Stimulated activated CD8-positive, alpha-beta memory T cell treated with anti-CD3 and anti-CD28 coated beads, Interleukin-2, amount 100 ng/mL, for 48 hours (primary cell): ENCODE measurements around the gene RPL22.
"Not testable (repeated sequence)": the region's sequence is repeated elsewhere in the genome, so short reads cannot be mapped to it uniquely, and the experiment has no call there.

Source experiments
- DNase-seq, 2 donors: peaks; one replicate each; pipeline ENCODE4 v3.0.0-alpha.2; 2020; ENCODE audit warnings: low read depth in 2 of 2

The RPL22 gene

GRCh38 chr1:6234502-6235295, 35.3 kb upstream of the RPL22 start:
- no peak for DNase-seq

DNA sequence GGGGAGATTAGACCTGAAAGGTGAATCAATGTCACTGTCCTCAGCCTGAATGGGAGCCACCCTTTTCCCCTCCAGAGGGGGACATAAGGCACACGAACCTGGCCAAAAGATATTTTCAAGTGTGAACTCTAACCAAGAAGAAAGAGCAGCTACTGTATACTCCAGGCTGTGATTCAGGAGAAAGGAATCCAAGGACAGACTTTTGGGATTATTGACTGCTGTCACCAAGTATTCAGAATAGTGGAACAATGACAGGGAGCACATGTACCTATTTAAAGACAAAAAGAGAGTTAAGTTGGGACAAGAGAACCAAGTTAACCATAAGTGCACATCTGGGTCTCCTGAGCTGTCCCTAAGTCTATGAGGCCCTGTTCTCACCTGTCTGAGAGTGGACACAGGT, 34.0 kb upstream of the RPL22 start:
- DNase-seq: no peak

- no peak for DNase-seq
Measured at GRCh38 chr1:6225651-6226050, 26.3 kb upstream of the RPL22 start.

DNA sequence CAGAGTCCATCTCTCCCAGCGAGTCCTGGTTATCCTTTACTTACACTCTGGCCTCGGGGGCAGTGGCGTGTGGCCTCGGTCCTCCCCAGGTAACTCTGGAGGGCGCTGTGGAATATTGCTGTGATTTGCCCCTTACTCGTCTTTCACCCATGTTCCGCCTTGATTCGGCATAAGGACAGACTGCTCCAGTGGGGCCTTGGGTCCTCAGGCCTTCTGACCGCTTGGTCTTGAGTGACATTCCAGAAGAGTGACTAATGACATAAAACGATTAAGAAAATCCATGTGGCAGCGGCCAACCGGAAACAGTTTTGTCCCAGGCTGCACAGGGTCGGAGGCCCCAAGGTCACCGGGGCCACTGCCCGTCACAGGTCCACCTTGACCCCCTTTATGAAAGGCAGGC, 25.3 kb upstream of the RPL22 start:
- DNase-seq: no peak

GRCh38 chr1:6223617-6224016, 24.2 kb upstream of the RPL22 start:
- no peak for DNase-seq

DNA sequence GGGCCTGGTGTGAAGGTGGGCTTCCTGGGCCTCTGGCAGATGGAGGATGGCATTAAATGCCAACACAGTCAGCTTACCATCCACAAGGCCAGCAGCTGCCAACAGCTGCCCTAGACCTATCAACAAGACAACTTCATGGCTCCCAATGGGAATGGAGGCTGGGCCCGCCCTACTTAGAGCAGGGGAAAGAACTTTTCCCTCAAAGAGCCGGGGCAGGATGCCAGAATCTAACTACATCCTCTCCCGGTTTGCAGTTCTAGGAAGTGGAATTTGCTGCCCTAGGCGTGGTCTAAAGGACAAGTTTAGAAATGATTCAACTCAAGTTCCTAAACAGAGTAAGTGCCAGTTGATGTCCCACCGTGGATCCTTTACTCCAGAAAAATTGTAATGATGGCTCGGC, 23.2 kb upstream of the RPL22 start:
- no peak for DNase-seq

- DNase-seq: no peak
Measured at GRCh38 chr1:6221210-6221784, 21.9 kb upstream of the RPL22 start.

- no peak for DNase-seq
Measured at GRCh38 chr1:6220236-6220635, 20.8 kb upstream of the RPL22 start.

DNA sequence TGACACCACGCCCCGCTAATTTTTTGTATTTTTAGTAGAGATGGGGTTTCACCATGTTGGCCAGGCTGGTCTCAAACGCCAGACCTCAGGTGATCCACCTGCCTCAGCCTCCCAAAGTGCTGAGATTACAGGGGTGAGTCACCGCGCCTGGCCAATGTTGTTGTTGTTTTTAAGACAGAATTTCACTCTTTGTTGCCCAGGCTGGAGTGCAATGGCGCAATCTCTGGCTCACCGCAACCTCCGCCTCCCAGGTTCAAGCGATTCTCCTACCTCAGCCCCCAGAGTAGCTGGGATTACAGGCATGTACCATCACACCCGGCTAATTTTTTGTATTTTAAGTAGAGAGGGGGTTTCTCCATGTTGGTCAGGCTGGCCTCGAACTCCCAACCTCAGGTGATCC, 20.2 kb upstream of the RPL22 start:
- DNase-seq: not testable (repeated sequence)

- no peak for DNase-seq
Measured at GRCh38 chr1:6218375-6219164, 19.2 kb upstream of the RPL22 start.

GRCh38 chr1:6212193-6212959, 13.0 kb upstream of the RPL22 start:
- DNase-seq: no peak

DNA sequence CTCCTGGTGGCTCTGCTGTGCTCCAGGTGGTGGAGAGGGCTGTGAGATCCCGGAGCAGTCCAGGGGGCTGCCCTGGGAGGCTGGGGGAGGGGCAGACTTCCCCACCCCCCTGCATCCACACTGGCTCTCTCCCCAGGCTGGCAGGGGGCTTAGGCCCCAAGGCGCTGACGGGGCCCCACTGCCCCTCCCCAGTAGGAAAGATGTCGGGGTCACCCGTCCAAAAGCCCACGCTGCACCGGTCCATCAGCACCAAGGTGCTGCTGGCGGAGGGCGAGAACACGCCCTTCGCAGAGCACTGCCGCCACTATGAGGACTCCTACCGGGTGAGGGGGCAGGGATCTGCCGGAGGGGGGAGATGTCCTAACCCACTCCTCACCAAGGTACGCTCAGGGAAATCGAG, 12.3 kb upstream of the RPL22 start:
- no peak for DNase-seq

DNA sequence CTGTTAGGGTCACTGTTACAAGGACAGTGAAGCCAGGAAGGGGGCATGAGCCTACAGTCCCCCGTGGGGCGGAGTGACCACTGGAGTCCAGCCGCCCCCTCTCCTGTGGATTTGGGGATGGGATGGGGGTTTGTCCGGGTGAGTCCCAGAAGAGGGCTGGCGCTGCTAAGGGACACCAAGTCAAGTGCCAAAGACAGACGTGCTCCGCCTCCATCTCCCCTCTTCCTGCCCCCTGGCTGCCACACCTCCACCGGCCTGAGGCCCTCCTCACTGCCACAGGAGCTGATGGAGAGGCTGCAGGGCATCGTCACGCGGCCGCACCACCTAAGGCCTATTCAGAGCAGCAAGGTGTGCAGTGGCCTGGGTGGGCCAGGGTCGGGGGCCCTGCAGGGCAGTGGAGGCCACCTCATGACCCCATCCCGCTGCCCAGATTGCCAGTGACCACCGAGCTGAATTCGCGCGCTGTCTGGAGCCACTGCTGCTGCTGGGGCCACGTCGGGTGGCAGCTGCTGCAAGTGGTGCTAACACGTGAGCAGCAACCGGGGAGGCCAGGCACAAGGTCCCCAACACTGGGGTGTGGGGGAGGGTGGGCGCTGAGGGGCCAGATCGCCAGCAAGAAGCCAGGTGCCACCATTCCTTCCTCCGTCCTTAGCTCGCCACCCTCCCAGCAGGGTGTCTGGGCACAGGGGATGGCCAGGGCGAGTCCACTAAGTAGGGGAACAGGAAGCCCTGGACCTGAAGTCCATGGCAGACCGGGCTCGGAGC, 11.4 kb upstream of the RPL22 start:
- no peak for DNase-seq

DNA sequence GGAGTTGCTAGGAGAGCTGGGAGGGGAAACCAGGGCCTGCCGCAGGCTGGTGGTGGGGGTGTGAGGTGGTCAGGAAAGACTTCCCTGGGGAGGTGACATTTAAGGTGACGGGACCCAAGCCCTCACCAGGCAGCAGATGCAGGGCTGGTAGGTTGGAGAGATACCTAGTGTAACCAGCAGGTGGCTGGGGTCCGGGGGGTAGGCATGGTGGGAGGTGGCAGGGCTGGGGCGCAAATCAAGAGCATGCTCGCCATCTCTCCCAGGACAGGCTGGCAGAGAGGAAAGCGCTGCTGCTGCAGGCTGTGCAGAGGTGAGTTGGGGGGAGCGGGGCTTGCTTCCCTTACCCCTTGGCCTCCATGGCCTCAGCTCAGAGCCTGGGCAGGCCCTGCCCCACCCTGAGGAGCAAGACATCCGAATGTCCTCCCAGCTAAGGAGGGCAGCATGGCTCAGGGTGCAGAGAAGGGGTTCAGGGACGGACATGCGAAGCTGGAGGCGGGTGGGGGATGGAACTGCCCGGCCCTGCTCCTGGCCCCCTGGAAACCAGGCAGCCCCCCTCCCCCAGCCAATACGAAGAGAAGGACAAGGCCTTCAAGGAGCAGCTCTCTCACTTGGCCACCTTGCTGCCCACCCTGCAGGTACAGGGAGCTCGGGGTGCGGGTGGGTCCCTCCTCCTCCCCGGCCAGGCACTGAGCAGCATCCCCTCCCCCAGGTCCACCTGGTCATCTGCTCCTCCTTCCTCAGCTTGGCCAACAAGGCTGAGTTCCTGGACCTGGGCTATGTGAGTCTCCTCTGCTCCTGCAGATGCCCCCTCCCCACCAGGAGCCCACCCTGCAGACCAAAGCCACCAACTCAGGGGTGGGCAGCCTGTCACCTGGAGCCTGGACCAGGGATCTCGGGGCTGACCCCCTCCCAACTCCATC, 10.5 kb upstream of the RPL22 start:
- DNase-seq: peak in 1 of 2 donors; percentile 15

DNA sequence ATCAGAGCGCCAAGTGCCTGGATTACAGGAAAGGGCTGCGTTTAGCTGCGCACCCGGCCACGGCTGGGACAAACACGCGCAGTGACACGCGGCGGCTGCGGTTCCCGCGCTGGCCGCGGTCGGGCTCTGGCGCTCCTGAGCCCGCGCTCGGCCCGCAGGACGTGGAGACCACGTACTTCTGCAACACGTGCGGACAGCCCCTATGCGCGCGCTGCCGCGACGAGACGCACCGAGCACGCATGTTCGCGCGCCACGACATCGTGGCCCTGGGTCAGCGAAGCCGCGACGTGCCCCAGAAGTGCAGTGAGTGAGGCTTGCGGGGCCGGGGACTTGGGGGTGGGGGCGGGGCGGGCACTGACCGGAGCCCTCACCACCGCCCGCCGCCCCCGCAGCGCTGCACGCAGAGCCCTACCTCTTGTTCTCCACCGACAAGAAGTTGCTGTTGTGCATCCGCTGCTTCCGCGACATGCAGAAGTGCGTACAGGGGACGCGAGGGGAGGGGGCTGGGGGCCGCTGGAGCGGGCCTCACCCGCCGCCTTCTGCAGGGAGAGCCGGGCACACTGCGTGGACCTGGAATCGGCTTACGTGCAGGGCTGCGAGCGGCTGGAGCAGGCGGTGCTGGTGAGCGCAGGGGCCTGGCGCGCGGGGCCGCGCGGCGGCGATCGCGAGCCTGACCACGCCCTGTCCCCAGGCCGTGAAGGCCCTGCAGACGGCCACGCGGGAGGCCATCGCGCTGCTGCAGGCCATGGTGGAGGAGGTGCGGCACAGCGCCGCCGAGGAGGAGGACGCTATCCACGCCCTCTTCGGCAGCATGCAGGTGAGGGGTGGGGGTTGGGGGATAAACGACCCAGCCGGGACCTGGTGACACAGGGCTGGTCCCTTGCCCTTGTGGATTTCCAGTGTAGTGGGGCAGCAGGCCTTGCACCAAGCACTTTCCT, 9.6 kb upstream of the RPL22 start:
- DNase-seq: no peak

DNA sequence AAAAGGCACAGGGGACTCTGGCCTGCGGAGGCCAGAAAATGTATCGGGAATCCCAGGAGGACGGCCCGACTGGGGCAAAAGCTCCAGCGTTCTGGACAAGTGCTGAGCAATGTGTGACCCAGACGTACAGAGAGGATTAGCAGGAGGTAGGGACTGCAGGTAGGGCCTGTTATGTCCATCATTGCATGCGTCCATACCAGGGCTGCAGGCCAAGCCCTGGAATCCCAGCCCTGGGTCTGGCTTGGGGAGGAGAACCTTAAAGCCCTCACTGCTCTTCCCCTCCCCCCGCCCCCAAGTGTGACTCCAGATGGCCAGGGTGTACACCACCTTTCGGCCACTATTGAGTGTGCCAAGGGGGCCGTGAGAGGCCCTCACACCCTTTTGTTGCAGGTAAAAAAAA, 8.5 kb upstream of the RPL22 start:
- no peak for DNase-seq

DNA sequence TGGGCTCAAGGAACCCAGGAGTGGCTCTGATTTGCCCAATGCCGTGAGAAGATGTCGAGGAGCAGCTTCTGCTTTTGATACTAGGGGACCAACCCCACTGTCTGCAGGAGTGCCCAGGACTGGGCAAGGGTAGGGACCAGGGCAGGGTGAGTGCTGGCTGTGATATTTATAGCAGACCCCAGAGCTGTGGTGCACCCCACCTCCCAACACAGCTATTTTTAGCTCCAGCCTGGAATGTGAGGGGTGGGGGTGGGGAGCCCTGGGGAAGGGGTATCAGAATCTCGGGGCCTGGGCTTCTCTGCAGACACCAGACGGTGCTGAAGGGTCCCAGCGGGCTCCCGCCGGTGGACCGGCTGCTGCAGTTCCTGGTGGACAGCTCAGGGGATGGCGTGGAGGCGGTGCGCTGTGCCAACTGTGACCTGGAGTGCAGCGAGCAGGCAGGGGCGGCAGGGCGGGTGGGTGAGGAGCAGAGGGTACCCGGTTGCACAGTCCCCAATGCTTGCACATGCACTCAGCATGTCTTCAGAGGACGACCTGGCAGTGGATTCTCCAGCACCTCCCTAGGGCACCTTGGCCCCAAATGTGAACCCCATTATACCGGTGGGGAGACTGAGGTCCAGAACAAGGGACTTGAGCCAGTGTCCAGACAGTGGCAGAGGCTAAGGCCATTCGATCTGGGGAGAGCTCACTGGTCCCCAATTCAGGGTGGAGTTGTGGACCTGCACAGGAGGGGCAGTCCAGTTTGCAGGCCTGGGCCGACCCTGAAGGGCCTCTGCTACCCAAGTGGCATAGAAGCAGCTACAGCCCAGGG, 7.9 kb upstream of the RPL22 start:
- DNase-seq: no peak

DNA sequence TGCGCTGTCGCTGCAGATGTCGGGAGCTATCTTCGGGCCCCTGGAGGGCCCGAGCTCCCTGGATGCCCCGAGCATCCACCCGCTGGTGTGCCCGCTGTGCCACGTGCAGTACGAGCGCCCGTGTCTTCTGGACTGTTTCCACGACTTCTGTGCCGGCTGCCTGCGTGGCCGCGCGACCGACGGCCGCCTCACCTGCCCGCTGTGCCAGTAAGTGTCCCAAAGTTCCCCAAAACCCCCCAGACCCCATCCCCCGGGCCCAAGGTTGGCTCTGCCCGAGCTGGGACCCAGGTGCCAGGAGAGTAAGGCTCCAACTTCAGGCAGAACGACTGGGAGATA, 7.1 kb upstream of the RPL22 start:
- no peak for DNase-seq
